GM12872 (cell line): Measurements from ENCODE around the gene AGPS.

Experiments used
- CTCF ChIP-seq: IDR thresholded peaks from 3 replicates; pipeline ENCODE4 v1.5.1; 2011; ENCODE audit warnings: low read depth, mild to moderate bottlenecking, low read length, moderate library complexity; ENCODE audit not compliant: insufficient read depth

Gene AGPS

GRCh38 chr2:177550264-177551200 lies 158.0 kb downstream of the AGPS start:
- no peak for TF ChIP-seq CTCF

GRCh38 chr2:177551989-177552421 lies 159.4 kb downstream of the AGPS start:
- TF ChIP-seq CTCF: no peak

- TF ChIP-seq CTCF: no peak
These were observed 160.0 kb downstream of the AGPS start for GRCh38 chr2:177552422-177553175.

GRCh38 chr2:177553176-177553884 lies 160.8 kb downstream of the AGPS start:
- TF ChIP-seq CTCF: no peak

GRCh38 chr2:177554365-177554764 lies 161.8 kb downstream of the AGPS start:
- no peak for TF ChIP-seq CTCF

- no peak for TF ChIP-seq CTCF
These were observed 163.6 kb downstream of the AGPS start for GRCh38 chr2:177556153-177556552.

GRCh38 chr2:177557794-177558193 lies 165.2 kb downstream of the AGPS start:
- TF ChIP-seq CTCF: no peak
